ENCODE data around the gene ATP8B3.
A peak's percentile ranks its signal among the peaks of the same experiment; 100 is the strongest.

Gene ATP8B3

DNA sequence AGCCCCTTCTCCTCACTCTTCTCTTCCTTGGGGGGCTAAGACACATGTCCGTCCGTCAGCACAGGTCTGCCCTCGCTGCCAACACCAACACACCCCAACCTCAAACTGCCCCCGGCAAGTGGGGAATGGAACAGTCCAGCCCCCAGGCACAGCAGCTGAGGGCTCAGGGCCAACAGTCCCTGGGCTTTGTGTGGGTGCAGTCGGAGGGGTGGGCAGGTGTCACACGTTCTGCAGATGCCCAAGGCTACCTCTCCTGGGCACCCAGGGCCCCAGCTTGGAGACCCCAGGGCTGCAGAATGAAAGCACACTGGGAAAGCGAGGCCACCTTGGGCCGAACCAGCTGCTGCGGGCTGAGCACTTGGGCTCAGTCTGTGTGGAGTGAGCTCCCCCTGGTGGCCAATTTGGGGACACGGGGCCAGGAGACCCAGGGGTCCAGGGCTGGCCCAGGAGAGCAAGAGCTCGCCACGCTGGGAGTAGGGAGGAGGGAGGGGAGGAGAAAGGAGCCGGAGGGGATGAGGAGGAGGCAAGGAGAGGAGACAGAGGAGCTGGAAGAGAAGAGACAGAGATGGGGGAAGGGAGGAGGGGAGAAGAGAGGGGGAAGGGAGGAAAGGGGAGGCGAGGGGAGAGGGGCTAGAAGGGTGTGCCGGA is 14.0 kb upstream of the ATP8B3 start (continued):
- TF ChIP-seq, protein P1, sequence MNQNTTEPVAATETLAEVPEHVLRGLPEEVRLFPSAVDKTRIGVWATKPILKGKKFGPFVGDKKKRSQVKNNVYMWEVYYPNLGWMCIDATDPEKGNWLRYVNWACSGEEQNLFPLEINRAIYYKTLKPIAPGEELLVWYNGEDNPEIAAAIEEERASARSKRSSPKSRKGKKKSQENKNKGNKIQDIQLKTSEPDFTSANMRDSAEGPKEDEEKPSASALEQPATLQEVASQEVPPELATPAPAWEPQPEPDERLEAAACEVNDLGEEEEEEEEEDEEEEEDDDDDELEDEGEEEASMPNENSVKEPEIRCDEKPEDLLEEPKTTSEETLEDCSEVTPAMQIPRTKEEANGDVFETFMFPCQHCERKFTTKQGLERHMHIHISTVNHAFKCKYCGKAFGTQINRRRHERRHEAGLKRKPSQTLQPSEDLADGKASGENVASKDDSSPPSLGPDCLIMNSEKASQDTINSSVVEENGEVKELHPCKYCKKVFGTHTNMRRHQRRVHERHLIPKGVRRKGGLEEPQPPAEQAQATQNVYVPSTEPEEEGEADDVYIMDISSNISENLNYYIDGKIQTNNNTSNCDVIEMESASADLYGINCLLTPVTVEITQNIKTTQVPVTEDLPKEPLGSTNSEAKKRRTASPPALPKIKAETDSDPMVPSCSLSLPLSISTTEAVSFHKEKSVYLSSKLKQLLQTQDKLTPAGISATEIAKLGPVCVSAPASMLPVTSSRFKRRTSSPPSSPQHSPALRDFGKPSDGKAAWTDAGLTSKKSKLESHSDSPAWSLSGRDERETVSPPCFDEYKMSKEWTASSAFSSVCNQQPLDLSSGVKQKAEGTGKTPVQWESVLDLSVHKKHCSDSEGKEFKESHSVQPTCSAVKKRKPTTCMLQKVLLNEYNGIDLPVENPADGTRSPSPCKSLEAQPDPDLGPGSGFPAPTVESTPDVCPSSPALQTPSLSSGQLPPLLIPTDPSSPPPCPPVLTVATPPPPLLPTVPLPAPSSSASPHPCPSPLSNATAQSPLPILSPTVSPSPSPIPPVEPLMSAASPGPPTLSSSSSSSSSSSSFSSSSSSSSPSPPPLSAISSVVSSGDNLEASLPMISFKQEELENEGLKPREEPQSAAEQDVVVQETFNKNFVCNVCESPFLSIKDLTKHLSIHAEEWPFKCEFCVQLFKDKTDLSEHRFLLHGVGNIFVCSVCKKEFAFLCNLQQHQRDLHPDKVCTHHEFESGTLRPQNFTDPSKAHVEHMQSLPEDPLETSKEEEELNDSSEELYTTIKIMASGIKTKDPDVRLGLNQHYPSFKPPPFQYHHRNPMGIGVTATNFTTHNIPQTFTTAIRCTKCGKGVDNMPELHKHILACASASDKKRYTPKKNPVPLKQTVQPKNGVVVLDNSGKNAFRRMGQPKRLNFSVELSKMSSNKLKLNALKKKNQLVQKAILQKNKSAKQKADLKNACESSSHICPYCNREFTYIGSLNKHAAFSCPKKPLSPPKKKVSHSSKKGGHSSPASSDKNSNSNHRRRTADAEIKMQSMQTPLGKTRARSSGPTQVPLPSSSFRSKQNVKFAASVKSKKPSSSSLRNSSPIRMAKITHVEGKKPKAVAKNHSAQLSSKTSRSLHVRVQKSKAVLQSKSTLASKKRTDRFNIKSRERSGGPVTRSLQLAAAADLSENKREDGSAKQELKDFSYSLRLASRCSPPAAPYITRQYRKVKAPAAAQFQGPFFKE (tag by site-specific recombination; IDR thresholded peaks at IDR 0.05; ENCODE audit: borderline replicate concordance), result no peak
- no peak for TF ChIP-seq ZNF571 (tag by site-specific recombination; IDR thresholded peaks at IDR 0.05)
- TF ChIP-seq, protein P2, sequence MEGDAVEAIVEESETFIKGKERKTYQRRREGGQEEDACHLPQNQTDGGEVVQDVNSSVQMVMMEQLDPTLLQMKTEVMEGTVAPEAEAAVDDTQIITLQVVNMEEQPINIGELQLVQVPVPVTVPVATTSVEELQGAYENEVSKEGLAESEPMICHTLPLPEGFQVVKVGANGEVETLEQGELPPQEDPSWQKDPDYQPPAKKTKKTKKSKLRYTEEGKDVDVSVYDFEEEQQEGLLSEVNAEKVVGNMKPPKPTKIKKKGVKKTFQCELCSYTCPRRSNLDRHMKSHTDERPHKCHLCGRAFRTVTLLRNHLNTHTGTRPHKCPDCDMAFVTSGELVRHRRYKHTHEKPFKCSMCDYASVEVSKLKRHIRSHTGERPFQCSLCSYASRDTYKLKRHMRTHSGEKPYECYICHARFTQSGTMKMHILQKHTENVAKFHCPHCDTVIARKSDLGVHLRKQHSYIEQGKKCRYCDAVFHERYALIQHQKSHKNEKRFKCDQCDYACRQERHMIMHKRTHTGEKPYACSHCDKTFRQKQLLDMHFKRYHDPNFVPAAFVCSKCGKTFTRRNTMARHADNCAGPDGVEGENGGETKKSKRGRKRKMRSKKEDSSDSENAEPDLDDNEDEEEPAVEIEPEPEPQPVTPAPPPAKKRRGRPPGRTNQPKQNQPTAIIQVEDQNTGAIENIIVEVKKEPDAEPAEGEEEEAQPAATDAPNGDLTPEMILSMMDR (tag by site-specific recombination; IDR thresholded peaks at IDR 0.05), result peak; percentile 97
- TF ChIP-seq YY2 (tag by site-specific recombination; IDR thresholded peaks at IDR 0.05), result no peak
- TF ChIP-seq ZNF426 (tag by site-specific recombination; IDR thresholded peaks at IDR 0.05), result no peak
- TF ChIP-seq, protein P3, sequence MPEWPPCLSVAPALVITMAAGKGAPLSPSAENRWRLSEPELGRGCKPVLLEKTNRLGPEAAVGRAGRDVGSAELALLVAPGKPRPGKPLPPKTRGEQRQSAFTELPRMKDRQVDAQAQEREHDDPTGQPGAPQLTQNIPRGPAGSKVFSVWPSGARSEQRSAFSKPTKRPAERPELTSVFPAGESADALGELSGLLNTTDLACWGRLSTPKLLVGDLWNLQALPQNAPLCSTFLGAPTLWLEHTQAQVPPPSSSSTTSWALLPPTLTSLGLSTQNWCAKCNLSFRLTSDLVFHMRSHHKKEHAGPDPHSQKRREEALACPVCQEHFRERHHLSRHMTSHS (tag by site-specific recombination; IDR thresholded peaks at IDR 0.05), result no peak
- 0 out of 2 replicates have a peak, but pooled peaks have one; percentile 17 for TF ChIP-seq KLF16 (tag by site-specific recombination; IDR thresholded peaks at IDR 0.05)
- TF ChIP-seq, protein P4, sequence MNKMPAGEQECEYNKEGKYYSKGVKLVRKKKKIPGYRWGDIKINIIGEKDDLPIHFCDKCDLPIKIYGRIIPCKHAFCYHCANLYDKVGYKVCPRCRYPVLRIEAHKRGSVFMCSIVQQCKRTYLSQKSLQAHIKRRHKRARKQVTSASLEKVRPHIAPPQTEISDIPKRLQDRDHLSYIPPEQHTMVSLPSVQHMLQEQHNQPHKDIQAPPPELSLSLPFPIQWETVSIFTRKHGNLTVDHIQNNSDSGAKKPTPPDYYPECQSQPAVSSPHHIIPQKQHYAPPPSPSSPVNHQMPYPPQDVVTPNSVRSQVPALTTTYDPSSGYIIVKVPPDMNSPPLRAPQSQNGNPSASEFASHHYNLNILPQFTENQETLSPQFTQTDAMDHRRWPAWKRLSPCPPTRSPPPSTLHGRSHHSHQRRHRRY (tag by site-specific recombination; IDR thresholded peaks at IDR 0.05), result no peak
- no peak for TF ChIP-seq KLF10 (tag by site-specific recombination; IDR thresholded peaks at IDR 0.05)
- no peak for TF ChIP-seq ZNF37A (tag by site-specific recombination; IDR thresholded peaks at IDR 0.05)
- TF ChIP-seq KLF1 (tag by site-specific recombination; IDR thresholded peaks at IDR 0.05), result 0 out of 2 replicates have a peak, but pooled peaks have one; percentile 40
- TF ChIP-seq GLIS1 (tag by site-specific recombination; IDR thresholded peaks at IDR 0.05), result peak; percentile 68
- TF ChIP-seq ZNF138 (tag by site-specific recombination; IDR thresholded peaks at IDR 0.05; ENCODE audit: borderline replicate concordance), result no peak
- TF ChIP-seq SCRT1 (tag by site-specific recombination; IDR thresholded peaks at IDR 0.05; ENCODE audit: borderline replicate concordance), result no peak
- TF ChIP-seq, protein P5, sequence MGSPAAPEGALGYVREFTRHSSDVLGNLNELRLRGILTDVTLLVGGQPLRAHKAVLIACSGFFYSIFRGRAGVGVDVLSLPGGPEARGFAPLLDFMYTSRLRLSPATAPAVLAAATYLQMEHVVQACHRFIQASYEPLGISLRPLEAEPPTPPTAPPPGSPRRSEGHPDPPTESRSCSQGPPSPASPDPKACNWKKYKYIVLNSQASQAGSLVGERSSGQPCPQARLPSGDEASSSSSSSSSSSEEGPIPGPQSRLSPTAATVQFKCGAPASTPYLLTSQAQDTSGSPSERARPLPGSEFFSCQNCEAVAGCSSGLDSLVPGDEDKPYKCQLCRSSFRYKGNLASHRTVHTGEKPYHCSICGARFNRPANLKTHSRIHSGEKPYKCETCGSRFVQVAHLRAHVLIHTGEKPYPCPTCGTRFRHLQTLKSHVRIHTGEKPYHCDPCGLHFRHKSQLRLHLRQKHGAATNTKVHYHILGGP (tag by site-specific recombination; IDR thresholded peaks at IDR 0.05), result no peak
- TF ChIP-seq, protein P6, sequence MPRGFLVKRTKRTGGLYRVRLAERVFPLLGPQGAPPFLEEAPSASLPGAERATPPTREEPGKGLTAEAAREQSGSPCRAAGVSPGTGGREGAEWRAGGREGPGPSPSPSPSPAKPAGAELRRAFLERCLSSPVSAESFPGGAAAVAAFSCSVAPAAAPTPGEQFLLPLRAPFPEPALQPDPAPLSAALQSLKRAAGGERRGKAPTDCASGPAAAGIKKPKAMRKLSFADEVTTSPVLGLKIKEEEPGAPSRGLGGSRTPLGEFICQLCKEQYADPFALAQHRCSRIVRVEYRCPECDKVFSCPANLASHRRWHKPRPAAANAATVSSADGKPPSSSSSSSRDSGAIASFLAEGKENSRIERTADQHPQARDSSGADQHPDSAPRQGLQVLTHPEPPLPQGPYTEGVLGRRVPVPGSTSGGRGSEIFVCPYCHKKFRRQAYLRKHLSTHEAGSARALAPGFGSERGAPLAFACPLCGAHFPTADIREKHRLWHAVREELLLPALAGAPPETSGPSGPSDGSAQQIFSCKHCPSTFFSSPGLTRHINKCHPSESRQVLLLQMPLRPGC (tag by site-specific recombination; IDR thresholded peaks at IDR 0.05), result no peak
- TF ChIP-seq ZBTB8A (tag by site-specific recombination; IDR thresholded peaks at IDR 0.05), result peak; percentile 55; the same call in 1 of the 2 replicates
- peak; percentile 16 for TF ChIP-seq ZFHX2 (tag by site-specific recombination; conservative IDR thresholded peaks at IDR 0.05)
- no peak for TF ChIP-seq ZNF555 (tag by site-specific recombination; conservative IDR thresholded peaks at IDR 0.05)
- no peak for TF ChIP-seq ZNF350 (tag by site-specific recombination; IDR thresholded peaks at IDR 0.05)
- TF ChIP-seq, protein P7, sequence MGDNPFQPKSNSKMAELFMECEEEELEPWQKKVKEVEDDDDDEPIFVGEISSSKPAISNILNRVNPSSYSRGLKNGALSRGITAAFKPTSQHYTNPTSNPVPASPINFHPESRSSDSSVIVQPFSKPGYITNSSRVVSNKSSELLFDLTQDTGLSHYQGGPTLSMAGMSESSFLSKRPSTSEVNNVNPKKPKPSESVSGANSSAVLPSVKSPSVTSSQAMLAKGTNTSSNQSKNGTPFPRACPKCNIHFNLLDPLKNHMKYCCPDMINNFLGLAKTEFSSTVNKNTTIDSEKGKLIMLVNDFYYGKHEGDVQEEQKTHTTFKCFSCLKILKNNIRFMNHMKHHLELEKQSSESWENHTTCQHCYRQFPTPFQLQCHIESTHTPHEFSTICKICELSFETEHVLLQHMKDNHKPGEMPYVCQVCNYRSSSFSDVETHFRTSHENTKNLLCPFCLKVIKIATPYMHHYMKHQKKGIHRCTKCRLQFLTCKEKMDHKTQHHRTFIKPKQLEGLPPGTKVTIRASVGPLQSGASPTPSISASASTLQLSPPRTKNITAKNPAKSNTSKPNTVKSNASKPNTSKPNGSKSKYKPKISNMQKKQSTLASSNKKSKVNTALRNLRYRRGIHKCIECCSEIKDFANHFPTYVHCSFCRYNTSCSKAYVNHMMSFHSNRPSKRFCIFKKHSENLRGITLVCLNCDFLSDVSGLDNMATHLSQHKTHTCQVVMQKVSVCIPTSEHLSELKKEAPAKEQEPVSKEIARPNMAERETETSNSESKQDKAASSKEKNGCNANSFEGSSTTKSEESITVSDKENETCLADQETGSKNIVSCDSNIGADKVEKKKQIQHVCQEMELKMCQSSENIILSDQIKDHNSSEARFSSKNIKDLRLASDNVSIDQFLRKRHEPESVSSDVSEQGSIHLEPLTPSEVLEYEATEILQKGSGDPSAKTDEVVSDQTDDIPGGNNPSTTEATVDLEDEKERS (tag by site-specific recombination; IDR thresholded peaks at IDR 0.05), result no peak
- no peak for TF ChIP-seq SALL2 (tag by site-specific recombination; IDR thresholded peaks at IDR 0.05; ENCODE audit: borderline replicate concordance)

All from HEK293 (cell line).